Measurements from ENCODE around the gene NAMPT.
"Not testable (repeated sequence)": the region's sequence is repeated elsewhere in the genome, so short reads cannot be mapped to it uniquely, and the experiment has no call there.

NAMPT gene

GRCh38 chr7:106224797-106225196, 60.0 kb downstream of the NAMPT start:
- DNase-seq = no peak

GRCh38 chr7:106223156-106223555, 61.6 kb downstream of the NAMPT start:
- no peak for DNase-seq

GRCh38 chr7:106222545-106222944, 62.2 kb downstream of the NAMPT start:
- DNase-seq = no peak

GRCh38 chr7:106220307-106220706, 64.5 kb downstream of the NAMPT start:
- no peak for DNase-seq

- DNase-seq = no peak
Measured at GRCh38 chr7:106219170-106219569, 65.6 kb downstream of the NAMPT start.

GRCh38 chr7:106218546-106218945, 66.2 kb downstream of the NAMPT start:
- no peak for DNase-seq

- no peak for DNase-seq
Measured at GRCh38 chr7:106216923-106217542, 67.8 kb downstream of the NAMPT start.

GRCh38 chr7:106216517-106216922, 68.3 kb downstream of the NAMPT start:
- DNase-seq = no peak

GRCh38 chr7:106215868-106216516, 68.8 kb downstream of the NAMPT start:
- DNase-seq = no peak

GRCh38 chr7:106208944-106209343, 75.8 kb downstream of the NAMPT start:
- DNase-seq = not testable (repeated sequence)

- no peak for DNase-seq
Measured at GRCh38 chr7:106206826-106207541, 77.8 kb downstream of the NAMPT start.

- no peak for DNase-seq
Measured at GRCh38 chr7:106205621-106206222, 79.1 kb downstream of the NAMPT start.

- no peak for DNase-seq
Measured at GRCh38 chr7:106203473-106203872, 81.3 kb downstream of the NAMPT start.

- DNase-seq = no peak
Measured at GRCh38 chr7:106201164-106201563, 83.6 kb downstream of the NAMPT start.

GRCh38 chr7:106199813-106200364, 84.9 kb downstream of the NAMPT start:
- no peak for DNase-seq

- DNase-seq = no peak
Measured at GRCh38 chr7:106199024-106199423, 85.8 kb downstream of the NAMPT start.
